GM10266 (cell line): ENCODE results near the gene STX8.
"Not testable (repeated sequence)": the region's sequence is repeated elsewhere in the genome, so short reads cannot be mapped to it uniquely, and the experiment has no call there.

Experiments used
- DNase-seq: peaks from one replicate; pipeline ENCODE4 v3.0.0; 2012; ENCODE audit errors: extremely low spot score
- TF ChIP-seq, protein P1 (sequence below): IDR thresholded peaks from 2 replicates; pipeline ENCODE4 v1.5.1; 2012; ENCODE audit warnings: mild to moderate bottlenecking, low read depth; ENCODE audit not compliant: control insufficient read depth, insufficient read depth; ENCODE audit errors: missing control alignments

STX8 gene

DNA sequence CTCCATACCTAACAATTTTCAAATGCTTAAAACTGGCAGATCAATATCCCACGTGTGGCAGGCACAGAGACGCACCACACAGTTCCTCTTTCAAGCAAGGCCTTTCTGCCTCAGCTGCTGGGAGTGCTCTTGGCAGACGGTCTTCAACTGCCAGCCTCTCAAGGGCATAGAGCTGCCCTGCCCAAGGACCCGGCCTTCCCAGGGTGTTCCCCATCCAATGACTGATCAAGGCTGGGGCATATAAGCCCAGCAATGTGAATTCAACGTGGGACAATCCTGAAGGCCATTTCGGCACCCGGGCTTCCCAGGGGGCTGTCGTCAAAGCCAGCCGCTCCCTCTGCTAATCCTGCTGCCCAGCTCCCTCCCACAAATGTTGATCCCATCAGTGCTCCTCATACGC, 107.1 kb downstream of the STX8 start:
- TF ChIP-seq, protein P1, sequence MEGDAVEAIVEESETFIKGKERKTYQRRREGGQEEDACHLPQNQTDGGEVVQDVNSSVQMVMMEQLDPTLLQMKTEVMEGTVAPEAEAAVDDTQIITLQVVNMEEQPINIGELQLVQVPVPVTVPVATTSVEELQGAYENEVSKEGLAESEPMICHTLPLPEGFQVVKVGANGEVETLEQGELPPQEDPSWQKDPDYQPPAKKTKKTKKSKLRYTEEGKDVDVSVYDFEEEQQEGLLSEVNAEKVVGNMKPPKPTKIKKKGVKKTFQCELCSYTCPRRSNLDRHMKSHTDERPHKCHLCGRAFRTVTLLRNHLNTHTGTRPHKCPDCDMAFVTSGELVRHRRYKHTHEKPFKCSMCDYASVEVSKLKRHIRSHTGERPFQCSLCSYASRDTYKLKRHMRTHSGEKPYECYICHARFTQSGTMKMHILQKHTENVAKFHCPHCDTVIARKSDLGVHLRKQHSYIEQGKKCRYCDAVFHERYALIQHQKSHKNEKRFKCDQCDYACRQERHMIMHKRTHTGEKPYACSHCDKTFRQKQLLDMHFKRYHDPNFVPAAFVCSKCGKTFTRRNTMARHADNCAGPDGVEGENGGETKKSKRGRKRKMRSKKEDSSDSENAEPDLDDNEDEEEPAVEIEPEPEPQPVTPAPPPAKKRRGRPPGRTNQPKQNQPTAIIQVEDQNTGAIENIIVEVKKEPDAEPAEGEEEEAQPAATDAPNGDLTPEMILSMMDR: no peak

DNA sequence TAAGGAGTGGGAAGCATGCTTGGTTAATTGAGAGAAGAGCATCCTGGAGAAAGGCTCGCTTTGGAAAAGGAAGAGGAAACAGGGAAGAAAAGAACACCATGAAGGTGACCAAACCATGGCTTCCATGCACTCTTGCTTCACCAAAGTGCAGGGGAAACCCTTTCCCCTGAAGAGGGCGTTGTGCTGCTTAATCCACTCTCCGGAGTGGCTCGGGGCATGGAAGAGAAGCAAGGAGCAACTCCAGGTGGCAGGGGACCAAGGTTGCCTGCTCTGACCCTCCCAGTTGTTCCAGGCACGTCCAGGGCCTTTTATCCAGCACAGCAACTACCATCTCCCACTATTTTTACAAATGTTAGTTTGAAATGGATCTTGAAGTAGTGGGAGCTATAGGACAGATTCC, 108.1 kb downstream of the STX8 start:
- TF ChIP-seq, protein P1: no peak
- DNase-seq: no peak

More for the DNA sequence above, 107.1 kb downstream of the STX8 start:
- no peak for DNase-seq

DNA sequence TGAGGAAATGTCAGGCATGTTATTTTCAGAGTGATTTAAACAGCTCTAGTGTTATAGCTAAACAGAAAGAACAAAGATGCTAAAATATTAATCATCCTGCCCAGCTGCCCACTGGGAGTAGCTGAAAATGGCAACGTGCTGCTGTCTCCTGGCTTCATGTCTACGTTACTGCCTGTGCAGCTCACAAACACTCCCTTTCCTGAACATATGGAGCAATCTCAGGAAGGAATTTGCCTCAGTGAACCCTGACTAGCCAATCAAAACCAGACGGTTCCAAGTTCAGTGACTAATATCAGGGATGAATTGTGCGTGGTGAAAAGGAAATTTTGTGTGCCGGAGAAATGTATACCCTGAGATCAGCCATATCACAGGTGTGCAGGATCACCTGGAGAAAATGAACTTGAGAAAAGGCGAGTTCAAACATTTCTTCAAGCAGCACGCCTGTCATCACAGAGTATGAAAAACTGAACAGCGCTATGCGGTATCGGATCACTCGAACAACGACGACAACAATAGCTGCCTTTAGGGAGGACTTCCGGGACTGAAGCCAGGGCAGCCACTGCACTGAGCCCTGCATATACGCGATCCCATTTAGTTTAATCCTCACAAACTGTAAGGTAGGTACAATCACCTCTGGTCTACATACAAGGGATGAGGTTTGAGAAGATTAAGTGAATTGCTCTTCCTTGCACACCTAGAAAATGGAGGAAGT, 110.3 kb downstream of the STX8 start:
- TF ChIP-seq, protein P1: no peak

DNA sequence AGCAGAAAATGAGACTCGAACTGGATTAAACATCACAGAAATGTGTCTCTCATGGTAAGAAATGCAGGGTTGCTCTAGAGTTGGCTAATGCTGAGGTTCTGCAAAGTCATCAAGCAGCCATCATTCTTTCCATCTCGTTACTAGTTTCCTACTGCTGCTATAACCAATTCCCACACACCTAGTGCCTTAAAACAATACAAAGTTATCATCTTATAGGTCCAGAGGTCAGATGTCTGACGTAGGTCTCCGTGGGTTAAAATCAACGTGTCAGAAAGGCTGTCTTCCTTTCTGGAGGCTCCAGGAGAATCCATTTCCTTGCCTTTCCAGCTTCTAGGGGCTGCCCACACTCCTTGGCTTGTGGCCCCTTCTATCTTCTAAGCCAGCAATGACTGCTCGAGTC, 118.6 kb downstream of the STX8 start:
- DNase-seq: no peak
- TF ChIP-seq, protein P1: no peak

More for the DNA sequence above, 110.3 kb downstream of the STX8 start:
- DNase-seq: no peak

DNA sequence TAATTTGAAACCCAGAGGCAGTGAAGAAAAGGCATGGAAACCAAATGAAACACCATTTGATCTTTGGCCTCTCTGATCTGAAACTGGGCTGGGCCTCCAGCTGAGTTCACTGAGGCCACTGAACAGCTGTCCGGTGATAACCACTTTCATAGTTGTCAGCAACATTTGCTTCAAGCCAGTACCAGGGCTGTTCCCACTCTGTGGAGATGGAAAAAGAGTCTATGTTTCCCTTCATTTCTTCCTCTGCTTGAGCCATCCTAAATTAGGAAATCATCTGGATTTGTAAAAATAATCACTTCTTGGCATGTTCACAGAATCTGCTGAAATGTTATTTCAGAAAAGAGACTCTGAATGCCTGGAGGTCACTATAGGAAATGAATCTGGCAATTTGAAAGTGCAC, 119.3 kb downstream of the STX8 start:
- no peak for DNase-seq

DNA sequence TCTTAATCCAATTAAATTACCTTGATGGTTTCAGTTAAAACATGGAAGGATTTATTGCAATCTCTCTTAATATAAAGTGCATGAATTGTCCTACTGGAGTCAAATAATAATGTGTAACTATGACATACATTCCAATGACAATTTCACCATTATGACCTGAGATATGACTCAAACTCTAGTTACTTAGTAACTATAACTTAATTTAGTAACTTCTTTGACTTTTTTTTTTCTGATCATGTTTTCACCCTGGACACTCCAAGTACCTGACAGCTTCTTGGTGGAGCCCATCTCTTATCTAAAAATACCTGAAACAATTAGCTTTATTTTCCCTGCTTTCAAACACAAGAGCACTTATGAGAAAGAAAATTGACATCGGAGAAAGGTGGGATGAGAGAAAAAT, 123.7 kb downstream of the STX8 start:
- DNase-seq: no peak
- TF ChIP-seq, protein P1: no peak

More for the DNA sequence above, 119.3 kb downstream of the STX8 start:
- TF ChIP-seq, protein P1: no peak

DNA sequence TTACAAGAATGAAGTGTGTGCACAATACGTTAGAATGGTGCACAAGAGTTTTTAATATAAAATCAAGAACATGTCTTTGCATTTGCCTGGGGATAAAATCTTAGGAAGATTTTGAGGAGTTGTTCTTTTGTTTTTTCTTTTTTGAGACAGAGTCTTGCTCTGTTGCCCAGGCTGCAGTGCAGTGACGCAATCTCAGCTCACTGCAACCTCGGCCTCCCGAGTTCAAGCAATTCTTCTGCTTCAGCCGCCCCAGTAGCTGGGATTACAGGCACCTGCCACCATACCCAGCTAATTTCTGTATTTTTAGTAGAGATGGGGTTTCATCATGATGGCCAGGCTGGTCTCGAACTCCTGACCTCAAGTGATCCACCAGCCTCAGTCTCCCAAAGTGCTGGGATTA, 128.3 kb downstream of the STX8 start:
- not testable (repeated sequence) for DNase-seq

DNA sequence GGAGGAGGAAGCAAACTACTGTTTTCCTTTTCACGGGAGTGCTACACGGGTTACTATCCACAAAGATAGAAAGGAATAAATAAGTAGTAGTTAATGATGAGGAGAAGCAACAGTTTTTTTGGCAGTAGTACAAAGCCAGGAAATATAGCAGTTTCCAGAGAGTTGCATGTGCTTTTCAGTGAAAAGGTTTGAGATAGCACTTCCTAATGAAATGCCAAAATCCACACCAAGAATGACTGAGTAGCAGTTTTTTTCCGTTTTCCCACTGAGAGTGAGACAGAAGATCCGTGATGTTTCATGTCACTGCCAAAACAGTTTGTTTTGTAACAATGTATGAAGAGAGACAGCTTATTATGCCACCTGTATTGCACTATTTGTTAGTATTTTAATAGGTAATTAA, 129.1 kb downstream of the STX8 start:
- TF ChIP-seq, protein P1: no peak
- DNase-seq: no peak
